Stimulated activated CD4-positive, alpha-beta T cell treated with anti-CD3 and anti-CD28 coated beads, Interleukin-15, amount 100 ng/mL, for 48 hours (primary cell): ENCODE data around the gene ATG5.
"Not testable (repeated sequence)": the region's sequence is repeated elsewhere in the genome, so short reads cannot be mapped to it uniquely, and the experiment has no call there.

Experiments
- DNase-seq, 2 donors: peaks; one replicate each; pipeline ENCODE4 v3.0.0-alpha.2; 2020; ENCODE audit warnings: low read depth in 2 of 2

The ATG5 gene

GRCh38 chr6:106257195-106257594, 68.4 kb downstream of the ATG5 start:
- no peak for DNase-seq

- DNase-seq: no peak
These were observed 69.2 kb downstream of the ATG5 start for GRCh38 chr6:106256201-106256968.

GRCh38 chr6:106255306-106255705, 70.3 kb downstream of the ATG5 start:
- no peak for DNase-seq

- no peak for DNase-seq
These were observed 70.9 kb downstream of the ATG5 start for GRCh38 chr6:106254636-106255035.

- no peak for DNase-seq
These were observed 71.8 kb downstream of the ATG5 start for GRCh38 chr6:106253731-106254130.

GRCh38 chr6:106253172-106253571, 72.4 kb downstream of the ATG5 start:
- no peak for DNase-seq

GRCh38 chr6:106252687-106253086, 72.9 kb downstream of the ATG5 start:
- no peak for DNase-seq

- not testable (repeated sequence) for DNase-seq
These were observed 73.9 kb downstream of the ATG5 start for GRCh38 chr6:106251531-106252255.

DNA sequence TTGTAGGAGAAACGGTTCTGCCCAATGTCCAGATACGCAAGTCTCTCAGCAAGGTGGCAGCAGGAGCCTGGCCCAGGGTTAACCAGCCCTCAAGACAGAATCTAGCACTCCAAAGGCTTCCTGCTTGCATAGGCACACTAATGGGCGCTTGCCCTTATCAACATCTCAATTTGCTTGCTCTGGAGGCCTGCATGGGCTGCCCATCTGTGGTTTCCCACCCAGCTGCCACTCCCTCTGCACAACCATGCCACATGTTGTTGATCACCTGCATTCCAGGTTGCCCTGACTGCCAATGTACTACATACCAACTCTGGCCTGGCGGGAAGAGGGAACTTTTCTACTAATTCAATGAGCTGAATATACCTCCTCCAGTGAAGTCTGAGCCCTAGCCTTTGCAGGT, 74.6 kb downstream of the ATG5 start:
- DNase-seq: no peak

DNA sequence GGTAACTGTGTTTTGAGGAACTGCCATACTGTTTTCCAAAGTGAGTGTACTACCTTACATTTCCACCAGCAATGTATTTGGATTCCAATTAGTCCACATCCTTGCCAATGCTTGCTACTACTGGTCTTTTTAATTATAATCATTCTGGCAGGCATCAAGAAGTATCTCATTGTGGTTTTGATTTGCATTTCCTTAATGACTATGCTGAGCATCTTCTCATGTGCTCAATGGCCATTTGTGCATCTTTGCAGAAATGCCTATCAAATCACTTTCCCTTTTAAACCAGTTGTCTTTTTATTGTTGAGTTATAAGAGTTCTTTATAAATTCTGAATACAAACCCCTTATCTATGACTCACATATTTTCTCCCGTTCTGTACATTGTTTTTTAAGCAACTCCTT, 75.9 kb downstream of the ATG5 start:
- DNase-seq: no peak

- no peak for DNase-seq
These were observed 77.8 kb downstream of the ATG5 start for GRCh38 chr6:106247733-106248132.

GRCh38 chr6:106247293-106247692, 78.3 kb downstream of the ATG5 start:
- DNase-seq: no peak

GRCh38 chr6:106244931-106245330, 80.6 kb downstream of the ATG5 start:
- DNase-seq: no peak

- DNase-seq: no peak
These were observed 81.0 kb downstream of the ATG5 start for GRCh38 chr6:106244521-106244920.

GRCh38 chr6:106243261-106243660, 82.3 kb downstream of the ATG5 start:
- DNase-seq: no peak

DNA sequence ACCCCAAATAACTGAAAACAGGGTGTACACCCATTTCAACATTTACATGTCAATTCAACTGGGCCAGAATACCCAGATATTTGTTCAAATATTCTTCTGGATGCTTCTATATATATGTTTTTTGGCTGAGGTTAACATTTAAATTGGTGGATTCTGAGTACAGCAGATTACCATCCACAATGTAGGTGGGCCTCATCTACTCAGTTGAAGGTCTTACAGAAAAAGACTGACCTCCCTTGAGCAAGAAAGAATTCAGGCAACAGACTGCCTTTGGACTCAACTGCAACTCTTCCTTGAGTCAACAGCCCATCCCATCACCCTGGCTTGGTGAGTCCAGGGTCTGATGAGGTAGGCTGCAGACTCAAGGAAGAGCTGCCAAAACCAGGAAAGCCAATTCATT, 84.1 kb downstream of the ATG5 start:
- no peak for DNase-seq

- no peak for DNase-seq
These were observed 88.3 kb downstream of the ATG5 start for GRCh38 chr6:106237286-106237685.

GRCh38 chr6:106229876-106230445, 95.6 kb downstream of the ATG5 start:
- DNase-seq: not testable (repeated sequence)

DNA sequence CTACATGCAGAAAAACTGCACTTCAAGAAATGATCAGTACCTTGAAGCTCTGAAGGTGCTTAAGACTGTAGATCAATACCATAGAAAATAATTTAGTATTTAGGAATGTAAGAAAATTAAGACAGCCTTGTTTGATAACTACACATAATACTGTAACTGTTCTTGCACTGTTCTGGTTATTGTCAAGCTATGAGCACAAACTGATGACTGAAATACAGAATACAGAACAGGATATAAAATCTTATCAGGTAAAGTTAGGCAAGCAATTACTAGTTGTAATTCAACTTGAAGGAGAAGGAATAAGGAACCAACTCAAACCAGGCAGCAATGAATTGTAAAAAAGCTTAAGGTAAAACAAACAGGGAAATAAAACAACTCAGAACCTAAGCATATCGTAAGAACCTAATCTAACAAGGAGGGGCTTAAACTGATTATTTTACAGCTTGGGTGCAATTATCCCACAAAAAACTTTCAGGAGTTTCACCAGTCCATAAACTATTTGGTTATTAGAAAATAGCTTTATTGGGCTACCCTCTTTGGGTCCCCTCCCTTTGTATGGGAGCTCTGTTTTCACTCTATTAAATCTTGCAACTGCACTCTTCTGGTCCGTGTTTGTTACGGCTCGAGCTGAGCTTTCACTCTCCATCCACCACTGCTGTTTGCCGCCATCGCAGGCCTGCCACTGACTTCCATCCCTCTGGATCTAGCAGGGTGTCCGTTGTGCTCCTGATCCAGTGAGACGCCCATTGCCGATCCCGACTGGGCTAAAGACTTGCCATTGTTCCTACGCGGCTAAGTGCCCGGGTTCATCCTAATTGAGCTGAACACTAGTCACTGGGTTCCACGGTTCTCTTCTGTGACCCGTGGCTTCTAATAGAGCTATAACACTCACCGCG, 97.7 kb downstream of the ATG5 start:
- no peak for DNase-seq

GRCh38 chr6:106226676-106227075, 98.9 kb downstream of the ATG5 start:
- DNase-seq: no peak

DNA sequence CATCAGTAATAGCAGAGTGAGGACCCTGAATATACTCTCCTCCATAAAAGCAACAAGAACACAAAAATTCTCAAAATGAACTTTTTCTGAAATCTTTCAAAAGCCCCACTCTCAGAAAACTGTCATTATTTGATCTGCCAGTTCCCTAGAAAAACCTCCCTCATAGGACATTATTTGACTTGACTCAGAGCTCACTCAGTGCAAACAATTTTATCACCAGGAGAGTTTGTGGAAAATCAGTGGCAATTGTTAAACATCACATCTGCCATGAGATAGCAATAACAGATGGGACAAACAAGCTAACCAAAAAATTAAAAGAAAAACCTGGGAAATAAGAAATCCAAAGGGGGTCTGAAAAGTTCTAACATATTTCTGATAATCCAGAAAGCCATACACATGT, 100.0 kb downstream of the ATG5 start:
- DNase-seq: no peak
